Endothelial cell of umbilical vein (primary cell): Measurements from ENCODE around the gene ZFPM1. TPM values are rescaled to one million over a fixed set of nuclear protein-coding genes. Genes with fewer than 3 reads are reported as not detected.

Experiments
- BruUV-seq: library from RNA; stranded (reverse); fragments of 400-500 nt; replicated peaks from 2 replicates; lab custom pipeline; 2021; lab: Mats Ljungman, UMichigan
- CTCF ChIA-PET: fragments of 300-600, 350-600 bp; sonication (Branson Sonifier 250); formaldehyde crosslinking; loops from one replicate; lab custom pipeline; 2021; ENCODE audit warnings: antibody characterized with exemption, inconsistent platforms; lab: Charles Lee
- POLR2A ChIA-PET: fragments of 300-600, 350-600 bp; sonication (Branson Sonifier 250); formaldehyde crosslinking; loops from one replicate; lab custom pipeline; 2021; ENCODE audit warnings: antibody characterized with exemption, inconsistent platforms; lab: Charles Lee
- DNase-seq: peaks from one replicate; pipeline ENCODE4 v3.0.0-alpha.2; 2011; ENCODE audit warnings: low read depth, low spot score
- FAIRE-seq: peaks from 2 replicates; lab custom pipeline; 2011; peaks lifted over from hg19 to GRCh38; lab: Jason Lieb, UNC
- H2AFZ ChIP-seq: 2 replicates; pipeline ENCODE4 v1.6.0; 2012; ENCODE audit warnings: low read depth, low read length, control low read depth, inconsistent platforms
- H3K27ac ChIP-seq: 2 replicates; pipeline ENCODE4 v1.5.1; 2011; ENCODE audit warnings: low read depth, mild to moderate bottlenecking, control low read depth, low read length, moderate library complexity; ENCODE audit not compliant: insufficient read depth
- H3K27me3 ChIP-seq, 2 experiments: 2 replicates each; pipeline versions ENCODE4 v1.6.0 to v1.6.1; 2011; ENCODE audit warnings: low read length in 2 of 2, mixed read lengths in 1 of 2; ENCODE audit not compliant: control insufficient read depth in 2 of 2, insufficient read depth in 2 of 2
- H3K36me3 ChIP-seq, 2 experiments: 2 replicates in 1 of 2; 3 replicates in 1 of 2; pipeline ENCODE4 v1.5.1; 2011; ENCODE audit warnings: low read length in 2 of 2, mild to moderate bottlenecking in 1 of 2, moderate library complexity in 1 of 2; ENCODE audit not compliant: control insufficient read depth in 2 of 2, insufficient read depth in 2 of 2; ENCODE audit errors: extremely low read depth in 1 of 2
- H3K4me1 ChIP-seq: 3 replicates; pipeline ENCODE4 v1.5.1; 2011; ENCODE audit warnings: mild to moderate bottlenecking, low read length; ENCODE audit not compliant: control insufficient read depth, insufficient read depth; ENCODE audit errors: extremely low read depth
- H3K4me2 ChIP-seq: 2 replicates; pipeline ENCODE4 v1.6.1; 2011; ENCODE audit warnings: low read length, control low read depth, mixed read lengths; ENCODE audit not compliant: insufficient read depth
- H3K4me3 ChIP-seq, 3 experiments: fragments of 200-600 bp in 1 of 3; sonication (generic), shearing (Covaris generic) in 1 of 3; replicated peaks in 1 of 3; 2 replicates each; pipeline ENCODE4 v1.5.1; 2011 to 2016; ENCODE audit warnings: control low read depth in 3 of 3, low read length in 3 of 3, mild to moderate bottlenecking in 2 of 3, inconsistent platforms in 1 of 3, low read depth in 1 of 3, moderate library complexity in 1 of 3; ENCODE audit not compliant: insufficient read depth in 1 of 3
- H3K79me2 ChIP-seq: 2 replicates; pipeline ENCODE4 v1.6.0; 2012; ENCODE audit warnings: low read length, inconsistent platforms; ENCODE audit not compliant: control insufficient read depth, insufficient read depth
- H3K9ac ChIP-seq: replicated peaks from 2 replicates; pipeline ENCODE3; 2011; ENCODE audit warnings: low read length, control low read depth; ENCODE audit not compliant: insufficient read depth; ENCODE audit errors: extremely low read depth
- H3K9me1 ChIP-seq: replicated peaks from 3 replicates; pipeline ENCODE4 v1.6.0; 2011; ENCODE audit warnings: mild to moderate bottlenecking, low read length; ENCODE audit not compliant: control insufficient read depth, insufficient read depth; ENCODE audit errors: extremely low read depth
- H3K9me3 ChIP-seq: replicated peaks from 2 replicates; pipeline ENCODE4 v1.5.1; 2012; ENCODE audit warnings: low read length, inconsistent platforms; ENCODE audit not compliant: control insufficient read depth, insufficient read depth
- H4K20me1 ChIP-seq: replicated peaks from 2 replicates; pipeline ENCODE3; 2011; ENCODE audit warnings: mild to moderate bottlenecking, low read length; ENCODE audit not compliant: control insufficient read depth, insufficient read depth; ENCODE audit errors: extremely low read depth
- EZH2 ChIP-seq: IDR thresholded peaks from 2 replicates; pipeline ENCODE4 v1.6.1; 2012; ENCODE audit warnings: borderline replicate concordance, low read depth, mild to moderate bottlenecking, moderate library complexity, low read length, inconsistent platforms; ENCODE audit not compliant: severe bottlenecking
- FOS ChIP-seq: IDR thresholded peaks from 2 replicates; pipeline ENCODE4 v1.6.1; 2011; ENCODE audit warnings: mild to moderate bottlenecking, low read length, moderate library complexity, borderline replicate concordance; ENCODE audit not compliant: insufficient read depth
- GATA2 ChIP-seq: IDR thresholded peaks from 2 replicates; pipeline ENCODE4 v1.7.0; 2011; ENCODE audit warnings: low read depth, mild to moderate bottlenecking, moderate library complexity, mixed read lengths, low read length; ENCODE audit not compliant: insufficient read length, insufficient read depth
- JUN ChIP-seq: IDR thresholded peaks from 2 replicates; pipeline ENCODE4 v1.6.1; 2011; ENCODE audit warnings: borderline replicate concordance, low read depth; ENCODE audit not compliant: insufficient read length, insufficient read depth
- MYC ChIP-seq: IDR thresholded peaks from one replicate; pipeline ENCODE4 v1.6.1; 2011; ENCODE audit warnings: mild to moderate bottlenecking, low read depth, low read length
- POLR2A ChIP-seq: IDR thresholded peaks from 2 replicates; pipeline ENCODE4 v1.6.1; 2012; ENCODE audit warnings: low read depth, mild to moderate bottlenecking, control low read depth, low read length
- POLR2AphosphoS5 ChIP-seq: IDR thresholded peaks from 2 replicates; pipeline ENCODE4 v1.6.1; 2012; ENCODE audit warnings: low read depth, mild to moderate bottlenecking, control low read depth, low read length, moderate library complexity; ENCODE audit not compliant: insufficient read depth
- dilution Hi-C: fragments of 300-500 bp; cut with MboI; formaldehyde crosslinking; loops from one replicate; pipeline ENCODE4 v1.15.0; 2019; ENCODE audit warnings: low sequenced_read_pairs; ENCODE audit not compliant: extremely low pct_ligation_motif_present
- intact Hi-C: fragments of 100-400 bp; cut with micrococcal nuclease; formaldehyde crosslinking; loops from one replicate; pipeline ENCODE4 v1.10.0; 2022
- polyA plus RNA-seq, 4 experiments: library from polyadenylated mRNA; depleted of rRNA in 3 of 4; stranded (reverse) in 3 of 4; unstranded in 1 of 4; fragments of >200 nt; gene quantifications; 2 replicates each; pipeline versions ENCODE4 v1.2.1 to v1.2.3, GENCODE V29; 2011 to 2012; ENCODE audit warnings: missing spikeins in 1 of 4
- total RNA-seq: library from RNA; stranded (reverse); gene quantifications from 2 replicates; pipeline ENCODE4 v1.2.3, GENCODE V29; 2021
- TF ChIP-seq, protein P1 (sequence below): IDR thresholded peaks from 2 replicates; pipeline ENCODE4 v1.6.1; 2011; ENCODE audit not compliant: insufficient read depth, insufficient read length
- TF ChIP-seq, protein P2 (sequence below), 2 donors: IDR thresholded peaks; 1 replicate in 1 of 2; 2 replicates in 1 of 2; pipeline ENCODE4 v1.5.1; 2011; ENCODE audit warnings: low read length in 2 of 2, mild to moderate bottlenecking in 2 of 2, moderate library complexity in 2 of 2, control low read depth in 1 of 2, inconsistent platforms in 1 of 2, low read depth in 1 of 2; ENCODE audit not compliant: insufficient read depth in 1 of 2; ENCODE audit errors: extremely low read depth in 1 of 2

ZFPM1 gene
- total and polyA plus RNA-seq, 2 donors (not counting 3 experiments of a cell fraction or from before 2014, with no cell fraction given): 0.37 to 7.5 TPM

DNA sequence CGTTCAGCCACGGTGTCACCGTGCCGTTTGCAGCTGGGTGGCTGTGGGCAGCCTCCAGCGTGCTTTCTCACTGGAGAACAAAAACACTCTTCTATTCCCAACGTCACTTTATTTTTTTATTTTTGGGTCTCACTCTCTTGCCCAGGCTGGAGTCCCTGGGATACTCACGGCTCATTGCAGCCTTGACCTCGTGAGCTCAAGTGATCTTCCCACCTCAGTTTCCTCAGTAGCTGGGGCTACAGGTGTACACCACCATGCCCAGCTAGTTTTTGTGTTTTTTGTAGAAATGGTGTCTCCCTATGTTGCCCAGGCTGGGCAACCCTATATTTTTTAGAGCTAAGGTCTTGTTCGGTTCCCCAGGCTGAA lies 82.8 kb downstream of the ZFPM1 start:
- Histone ChIP-seq H3K4me3 (no peak overlapping the region), H3K9me1 (no peaks in the 10 kb centered on the region), H3K4me1 (no peaks in the 10 kb centered on the region), H3K9ac (no peak overlapping the region), H3K27ac (no peak overlapping the region), H3K36me3 (no peaks in the 10 kb centered on the region), H3K9me3 (no peaks in the 10 kb centered on the region), H3K79me2 (no peaks in the 10 kb centered on the region), H3K4me2 (no peak overlapping the region), H2AFZ (no peak overlapping the region), H4K20me1 (no peaks in the 10 kb centered on the region), H3K27me3 (peaks cover 2 to 11% of the 10 kb centered on the region in 2 experiments)
- FAIRE-seq (no peak), DNase-seq (no peak)
- BruUV-seq: no TSS peak
- dilution Hi-C loops: no loop called here
- ChIA-PET CTCF (interaction anchor here (1.1 to 1.4 kb wide), 3 partner anchors 10 to 49 kb away, joined by 3 to 4 read pairs (median 3); no protein-coding TSS in a partner anchor), POLR2A (no interaction called here)
- no peak for TF ChIP-seq MYC
- TF ChIP-seq POLR2A: no peak
- TF ChIP-seq EZH2: no peak
- TF ChIP-seq, protein P1, sequence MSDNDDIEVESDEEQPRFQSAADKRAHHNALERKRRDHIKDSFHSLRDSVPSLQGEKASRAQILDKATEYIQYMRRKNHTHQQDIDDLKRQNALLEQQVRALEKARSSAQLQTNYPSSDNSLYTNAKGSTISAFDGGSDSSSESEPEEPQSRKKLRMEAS: no peak
- TF ChIP-seq GATA2: no peak
- no peak for TF ChIP-seq POLR2AphosphoS5
- TF ChIP-seq JUN: no peak
- no peak for TF ChIP-seq FOS
- TF ChIP-seq, protein P2, sequence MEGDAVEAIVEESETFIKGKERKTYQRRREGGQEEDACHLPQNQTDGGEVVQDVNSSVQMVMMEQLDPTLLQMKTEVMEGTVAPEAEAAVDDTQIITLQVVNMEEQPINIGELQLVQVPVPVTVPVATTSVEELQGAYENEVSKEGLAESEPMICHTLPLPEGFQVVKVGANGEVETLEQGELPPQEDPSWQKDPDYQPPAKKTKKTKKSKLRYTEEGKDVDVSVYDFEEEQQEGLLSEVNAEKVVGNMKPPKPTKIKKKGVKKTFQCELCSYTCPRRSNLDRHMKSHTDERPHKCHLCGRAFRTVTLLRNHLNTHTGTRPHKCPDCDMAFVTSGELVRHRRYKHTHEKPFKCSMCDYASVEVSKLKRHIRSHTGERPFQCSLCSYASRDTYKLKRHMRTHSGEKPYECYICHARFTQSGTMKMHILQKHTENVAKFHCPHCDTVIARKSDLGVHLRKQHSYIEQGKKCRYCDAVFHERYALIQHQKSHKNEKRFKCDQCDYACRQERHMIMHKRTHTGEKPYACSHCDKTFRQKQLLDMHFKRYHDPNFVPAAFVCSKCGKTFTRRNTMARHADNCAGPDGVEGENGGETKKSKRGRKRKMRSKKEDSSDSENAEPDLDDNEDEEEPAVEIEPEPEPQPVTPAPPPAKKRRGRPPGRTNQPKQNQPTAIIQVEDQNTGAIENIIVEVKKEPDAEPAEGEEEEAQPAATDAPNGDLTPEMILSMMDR (IDR thresholded peaks at IDR 0.05; ENCODE audit: extremely low read depth in 1 of 2, insufficient read depth in 1 of 2, low read depth in 1 of 2, low read length in 2 of 2): no peak
- intact Hi-C loops: no loop called here
